ENCODE data around the gene PPP2R3A.

Gene PPP2R3A

GRCh38 chr3:136173939-136174490 is 208.5 kb downstream of the PPP2R3A start:
- TF ChIP-seq FOXP2 (optimal IDR thresholded peaks at IDR 0.05; ENCODE audit: borderline replicate concordance, extremely low read depth, extremely low read length, insufficient read depth) (no peak), TAF1 (IDR thresholded peaks at IDR 0.05; ENCODE audit: borderline replicate concordance, insufficient read depth, low read length) (no peak), SIN3A (IDR thresholded peaks at IDR 0.05; ENCODE audit: borderline replicate concordance, insufficient read depth, low read length) (no peak), POLR2AphosphoS5 (IDR thresholded peaks at IDR 0.05; ENCODE audit: low read depth, low read length) (no peak), REST (IDR thresholded peaks at IDR 0.05; ENCODE audit: insufficient read depth in 1 of 2, low read depth in 2 of 2, low read length in 2 of 2) (no peak)

- TF ChIP-seq POLR2AphosphoS5 (IDR thresholded peaks at IDR 0.05; ENCODE audit: low read depth, low read length) (no peak), FOXP2 (optimal IDR thresholded peaks at IDR 0.05; ENCODE audit: borderline replicate concordance, extremely low read depth, extremely low read length, insufficient read depth) (no peak), SIN3A (IDR thresholded peaks at IDR 0.05; ENCODE audit: borderline replicate concordance, insufficient read depth, low read length) (no peak), TAF1 (IDR thresholded peaks at IDR 0.05; ENCODE audit: borderline replicate concordance, insufficient read depth, low read length) (no peak), REST (IDR thresholded peaks at IDR 0.05; ENCODE audit: insufficient read depth in 1 of 2, low read depth in 2 of 2, low read length in 2 of 2) (no peak)
These were observed 212.3 kb downstream of the PPP2R3A start for GRCh38 chr3:136177876-136178275.

- TF ChIP-seq POLR2AphosphoS5 (IDR thresholded peaks at IDR 0.05; ENCODE audit: low read depth, low read length): no peak
- TF ChIP-seq REST (IDR thresholded peaks at IDR 0.05; ENCODE audit: insufficient read depth in 1 of 2, low read depth in 2 of 2, low read length in 2 of 2): no peak
- TF ChIP-seq SIN3A (IDR thresholded peaks at IDR 0.05; ENCODE audit: borderline replicate concordance, insufficient read depth, low read length): no peak
- TF ChIP-seq FOXP2 (optimal IDR thresholded peaks at IDR 0.05; ENCODE audit: borderline replicate concordance, extremely low read depth, extremely low read length, insufficient read depth): no peak
- no peak for TF ChIP-seq TAF1 (IDR thresholded peaks at IDR 0.05; ENCODE audit: borderline replicate concordance, insufficient read depth, low read length)
These were observed 216.2 kb downstream of the PPP2R3A start for GRCh38 chr3:136181741-136182140.

GRCh38 chr3:136184703-136185102 is 219.2 kb downstream of the PPP2R3A start:
- TF ChIP-seq POLR2AphosphoS5 (IDR thresholded peaks at IDR 0.05; ENCODE audit: low read depth, low read length) (no peak), REST (IDR thresholded peaks at IDR 0.05; ENCODE audit: insufficient read depth in 1 of 2, low read depth in 2 of 2, low read length in 2 of 2) (no peak), FOXP2 (optimal IDR thresholded peaks at IDR 0.05; ENCODE audit: borderline replicate concordance, extremely low read depth, extremely low read length, insufficient read depth) (no peak), TAF1 (IDR thresholded peaks at IDR 0.05; ENCODE audit: borderline replicate concordance, insufficient read depth, low read length) (no peak), SIN3A (IDR thresholded peaks at IDR 0.05; ENCODE audit: borderline replicate concordance, insufficient read depth, low read length) (no peak)
